CD4-positive, alpha-beta memory T cell (primary cell): Measurements from ENCODE around the gene HSD3B7. TPM values are rescaled to one million over a fixed set of nuclear protein-coding genes. Genes with fewer than 3 reads are reported as not detected.
"Not testable (repeated sequence)": the region's sequence is repeated elsewhere in the genome, so short reads cannot be mapped to it uniquely, and the experiment has no call there.

Source experiments
- CTCF ChIA-PET: fragments of 350-600 bp; sonication (Branson Sonifier 250); formaldehyde crosslinking; loops from one replicate; lab custom pipeline; 2021; ENCODE audit warnings: inconsistent platforms; ENCODE audit not compliant: partially characterized antibody; lab: Charles Lee
- POLR2A ChIA-PET: fragments of 350-600 bp; sonication (Branson Sonifier 250); formaldehyde crosslinking; loops from one replicate; lab custom pipeline; 2021; ENCODE audit not compliant: partially characterized antibody; lab: Charles Lee
- DNase-seq, 5 donors: peaks; one replicate each; pipeline versions ENCODE4 v3.0.0 to v3.0.0-alpha.2; 2020 to 2022; ENCODE audit warnings: mixed read lengths in 1 of 5
- H3K27ac ChIP-seq: one replicate; pipeline ENCODE4 v1.7.0; 2013; ENCODE audit warnings: low read depth, low read length
- H3K27me3 ChIP-seq: 2 replicates; pipeline ENCODE4 v1.7.0; 2013; ENCODE audit warnings: mild to moderate bottlenecking, low read length, moderate library complexity; ENCODE audit not compliant: insufficient read depth
- H3K36me3 ChIP-seq: 2 replicates; pipeline ENCODE4 v1.7.0; 2013; ENCODE audit warnings: mild to moderate bottlenecking, low read length, moderate library complexity; ENCODE audit not compliant: insufficient read depth
- H3K4me1 ChIP-seq: 2 replicates; pipeline ENCODE4 v1.7.0; 2013; ENCODE audit warnings: mild to moderate bottlenecking, low read length, moderate library complexity; ENCODE audit not compliant: insufficient read depth
- H3K4me3 ChIP-seq, 2 donors: one replicate each; pipeline ENCODE4 v1.7.0; 2013; ENCODE audit warnings: low read length in 2 of 2, mild to moderate bottlenecking in 1 of 2
- H3K9me3 ChIP-seq, 2 donors: one replicate each; pipeline ENCODE4 v1.7.0; 2013; ENCODE audit warnings: low read length in 2 of 2, control low read depth in 1 of 2; ENCODE audit not compliant: control insufficient read depth in 1 of 2
- H3K27ac Mint-ChIP-seq, 7 donors: one replicate each; pipeline ENCODE4 v1.8.0; 2020 to 2021; ENCODE audit warnings: mixed read lengths in 7 of 7, mild to moderate bottlenecking in 6 of 7, inconsistent platforms in 3 of 7, moderate library complexity in 3 of 7
- H3K27me3 Mint-ChIP-seq, 2 donors: one replicate each; pipeline ENCODE4 v1.8.0; 2020 to 2021; ENCODE audit warnings: mixed read lengths in 2 of 2
- H3K36me3 Mint-ChIP-seq, 2 donors: one replicate each; pipeline ENCODE4 v1.8.0; 2020 to 2021; ENCODE audit warnings: mixed read lengths in 2 of 2, inconsistent platforms in 1 of 2, mild to moderate bottlenecking in 1 of 2
- H3K4me1 Mint-ChIP-seq, 4 donors: one replicate each; pipeline ENCODE4 v1.8.0; 2020 to 2021; ENCODE audit warnings: mixed read lengths in 4 of 4, mild to moderate bottlenecking in 1 of 4
- H3K4me3 Mint-ChIP-seq, 8 donors: one replicate each; pipeline ENCODE4 v1.8.0; 2020 to 2021; ENCODE audit warnings: mixed read lengths in 8 of 8, mild to moderate bottlenecking in 7 of 8, moderate library complexity in 6 of 8, inconsistent platforms in 3 of 8
- H3K9me3 Mint-ChIP-seq, 8 donors: one replicate each; pipeline ENCODE4 v1.8.0; 2020 to 2021; ENCODE audit warnings: mixed read lengths in 8 of 8, mild to moderate bottlenecking in 5 of 8, inconsistent platforms in 3 of 8, moderate library complexity in 1 of 8
- intact Hi-C: fragments of 100-400 bp; cut with micrococcal nuclease; formaldehyde crosslinking; loops from one replicate; pipeline ENCODE4 v1.15.1; 2023
- polyA plus RNA-seq, 2 donors: library from polyadenylated mRNA; unstranded; fragments of 300-500 nt; fragmentation: Illumina TruSeq; gene quantifications; one replicate each; pipeline ENCODE4 v1.2.3, GENCODE V29; 2021
- total RNA-seq, 2 experiments: library from RNA; stranded (reverse); gene quantifications; one replicate each; pipeline ENCODE4 v1.2.3, GENCODE V29; 2021

Gene HSD3B7
- total RNA-seq, result 1 to 10 TPM; 3.6 to 4.3 TPM
- 1 to 10 TPM in 1 of 2 donors, under 1 TPM in 1; 0.08 to 1.2 TPM for polyA plus RNA-seq

- intact Hi-C loops, result loop anchor here (1.0 kb wide), 2 partner anchors 111 to 157 kb away; no protein-coding TSS in a partner anchor
- H3K27ac ChIP-seq, result no peak within 1 kb of the TSS
- no peaks in the 10 kb centered on the region for H3K9me3 ChIP-seq
- Mint-ChIP-seq H3K36me3 (peaks cover 9 to 27% of the 10 kb centered on the region in 2 donors), H3K9me3 (no peaks in the 10 kb centered on the region), H3K4me1 (peaks cover 0 to 6% (median 0%) of the 10 kb centered on the region in 4 donors), H3K27ac (peak within 1 kb of the TSS in 2 of 7 donors; percentile 63 to 66), H3K4me3 (no peak within 1 kb of the TSS), H3K27me3 (no peaks in the 10 kb centered on the region)
- H3K4me1 ChIP-seq, result peaks cover 6% of the 10 kb centered on the region
- DNase-seq, result peak; percentile 60 to 76 (median 65)
- no peaks in the 10 kb centered on the region for H3K27me3 ChIP-seq
- peaks cover 9% of the 10 kb centered on the region for H3K36me3 ChIP-seq
- ChIA-PET POLR2A (interaction anchor here (1.0 to 2.3 kb wide), 4 partner anchors 88 to 885 kb away, joined by 3 to 10 read pairs (median 4); no protein-coding TSS in a partner anchor), CTCF (interaction anchor here (0.5 to 4.5 kb wide), 26 partner anchors 9 to 884 kb away, joined by 3 to 49 read pairs (median 4); partner anchors contain the start of genes KAT8, ZNF646, ZNF668 and ZNF843)
- H3K4me3 ChIP-seq, result no peak within 1 kb of the TSS
These were observed at the start of gene HSD3B7 for GRCh38 chr16:30984669-30985400. Gene HSD3B7 (plus strand): TSS chr16:30985207. CDS start chr16:30985659, 452 bp downstream.

GRCh38 chr16:30937692-30938091 is 47.3 kb upstream of the HSD3B7 start:
- no peaks in the 10 kb centered on the region for H3K9me3 ChIP-seq
- DNase-seq, result no peak
- intact Hi-C loops, result no loop called here
- Mint-ChIP-seq H3K9me3 (peaks cover 0 to 1% (median 0%) of the 10 kb centered on the region in 8 donors), H3K4me1 (peaks cover 16 to 32% (median 26%) of the 10 kb centered on the region in 4 donors), H3K4me3 (no peak overlapping the region), H3K36me3 (peaks cover 0 to 10% of the 10 kb centered on the region in 2 donors), H3K27ac (peak overlapping the region in 3 of 7 donors; percentile 14 to 62 (median 27)), H3K27me3 (no peaks in the 10 kb centered on the region)
- H3K4me3 ChIP-seq, result no peak overlapping the region
- H3K27ac ChIP-seq, result no peak overlapping the region
- CTCF ChIA-PET, result interaction anchor here (0.8 to 6.1 kb wide), 2 partner anchors 93 to 126 kb away, joined by 3 to 70 read pairs; no protein-coding TSS in a partner anchor
- H3K36me3 ChIP-seq, result no peaks in the 10 kb centered on the region
- peaks cover 18% of the 10 kb centered on the region for H3K4me1 ChIP-seq
- POLR2A ChIA-PET, result no interaction called here
- H3K27me3 ChIP-seq, result no peaks in the 10 kb centered on the region

- H3K4me3 Mint-ChIP-seq, H3K36me3 ChIP-seq, H3K27ac ChIP-seq, H3K9me3 Mint-ChIP-seq, H3K36me3 Mint-ChIP-seq, H3K27ac Mint-ChIP-seq, H3K4me3 ChIP-seq, H3K27me3 Mint-ChIP-seq, intact Hi-C loops, H3K9me3 ChIP-seq, DNase-seq, H3K27me3 ChIP-seq: not testable (repeated sequence)
- H3K4me1 Mint-ChIP-seq, result peaks cover 15 to 32% (median 26%) of the 10 kb centered on the region in 4 donors
- peaks cover 16% of the 10 kb centered on the region for H3K4me1 ChIP-seq
- ChIA-PET CTCF (interaction anchor here (2.9 to 6.9 kb wide), 4 partner anchors 14 to 519 kb away, joined by 7 to 70 read pairs (median 46); partner anchors contain the start of gene ARMC5), POLR2A (interaction anchor here (1.6 kb wide), 1 partner anchor 95 kb away, joined by 5 read pairs; no protein-coding TSS in a partner anchor)
These were observed 45.4 kb upstream of the HSD3B7 start for GRCh38 chr16:30939571-30939970.

- Histone ChIP-seq H3K36me3 (no peaks in the 10 kb centered on the region), H3K9me3 (no peaks in the 10 kb centered on the region), H3K4me1 (peaks cover 9% of the 10 kb centered on the region), H3K27ac (no peak overlapping the region), H3K27me3 (no peaks in the 10 kb centered on the region), H3K4me3 (peak overlapping the region in 1 of 2 donors; percentile 22)
- POLR2A ChIA-PET, result interaction anchor here (0.6 to 1.9 kb wide), 9 partner anchors 8 to 331 kb away, joined by 3 to 10 read pairs (median 6); partner anchors contain the start of genes FBXL19 and ZNF689
- peaks cover 9 to 24% (median 21%) of the 10 kb centered on the region in 4 donors for H3K4me1 Mint-ChIP-seq
- H3K27me3 Mint-ChIP-seq, result no peaks in the 10 kb centered on the region
- peaks cover 0 to 11% of the 10 kb centered on the region in 2 donors for H3K36me3 Mint-ChIP-seq
- H3K9me3 Mint-ChIP-seq, result no peaks in the 10 kb centered on the region
- peak overlapping the region in 4 of 7 donors; percentile 5 to 78 (median 49) for H3K27ac Mint-ChIP-seq
- intact Hi-C loops, result loop anchor here (1.0 to 2.0 kb wide), 3 partner anchors 19 to 98 kb away; partner anchors contain the start of gene FBXL19
- CTCF ChIA-PET, result interaction anchor here (0.6 to 6.9 kb wide), 22 partner anchors 8 to 555 kb away, joined by 3 to 70 read pairs (median 4); partner anchors contain the start of genes ARMC5, FBXL19, PHKG2 and PRR14
- H3K4me3 Mint-ChIP-seq, result peak overlapping the region in 3 of 8 donors; percentile 15 to 29 (median 29)
- DNase-seq, result peak; percentile 46 to 60 (median 59)
These were observed 43.2 kb upstream of the HSD3B7 start for GRCh38 chr16:30941600-30942425.

GRCh38 chr16:30942426-30942806 is 42.6 kb upstream of the HSD3B7 start:
- intact Hi-C loops, result loop anchor here (1.0 to 2.0 kb wide), 3 partner anchors 20 to 98 kb away; partner anchors contain the start of gene FBXL19
- H3K36me3 Mint-ChIP-seq, result peaks cover 0 to 9% of the 10 kb centered on the region in 2 donors
- peaks cover 9% of the 10 kb centered on the region for H3K4me1 ChIP-seq
- no peak overlapping the region for H3K27ac ChIP-seq
- peak overlapping the region in 1 of 2 donors; percentile 22 for H3K4me3 ChIP-seq
- DNase-seq, result no peak
- H3K4me3 Mint-ChIP-seq, result peak overlapping the region in 1 of 8 donors; percentile 15
- H3K27me3 Mint-ChIP-seq, result no peaks in the 10 kb centered on the region
- no peaks in the 10 kb centered on the region for H3K9me3 ChIP-seq
- peak overlapping the region in 3 of 7 donors; percentile 41 to 59 (median 50) for H3K27ac Mint-ChIP-seq
- peaks cover 9 to 24% (median 18%) of the 10 kb centered on the region in 4 donors for H3K4me1 Mint-ChIP-seq
- H3K27me3 ChIP-seq, result no peaks in the 10 kb centered on the region
- ChIA-PET CTCF (interaction anchor here (0.6 to 6.9 kb wide), 17 partner anchors 8 to 555 kb away, joined by 3 to 70 read pairs (median 4); partner anchors contain the start of gene PHKG2), POLR2A (interaction anchor here (0.7 to 1.9 kb wide), 8 partner anchors 8 to 332 kb away, joined by 3 to 10 read pairs (median 4); partner anchors contain the start of genes FBXL19, SETD1A and ZNF689)
- H3K36me3 ChIP-seq, result no peaks in the 10 kb centered on the region
- no peaks in the 10 kb centered on the region for H3K9me3 Mint-ChIP-seq

GRCh38 chr16:30944352-30944751 is 40.7 kb upstream of the HSD3B7 start:
- ChIA-PET POLR2A (interaction anchor here (0.5 to 0.9 kb wide), 3 partner anchors 14 to 1923 kb away, joined by 3 read pairs; no protein-coding TSS in a partner anchor), CTCF (interaction anchor here (0.9 to 6.9 kb wide), 3 partner anchors 10 to 106 kb away, joined by 3 to 65 read pairs (median 6); no protein-coding TSS in a partner anchor)
- Histone ChIP-seq H3K27ac (no peak overlapping the region), H3K36me3 (no peaks in the 10 kb centered on the region), H3K4me3 (no peak overlapping the region), H3K27me3 (no peaks in the 10 kb centered on the region), H3K9me3 (no peaks in the 10 kb centered on the region), H3K4me1 (peaks cover 9% of the 10 kb centered on the region)
- Mint-ChIP-seq H3K9me3 (no peaks in the 10 kb centered on the region), H3K4me3 (no peak overlapping the region), H3K27ac (peak overlapping the region in 3 of 7 donors; percentile 37 to 80 (median 63)), H3K36me3 (peaks cover 0 to 4% of the 10 kb centered on the region in 2 donors), H3K27me3 (no peaks in the 10 kb centered on the region), H3K4me1 (peaks cover 5 to 18% (median 13%) of the 10 kb centered on the region in 4 donors)
- intact Hi-C loops, result no loop called here
- no peak for DNase-seq
